Stimulated activated CD8-positive, alpha-beta memory T cell treated with anti-CD3 and anti-CD28 coated beads, Interleukin-12 subunit alpha, Interleukin-12 subunit beta, amount 100 ng/mL, for 24 hours (primary cell): Measurements from ENCODE around the gene RHBDD1.
"Not testable (repeated sequence)": the region's sequence is repeated elsewhere in the genome, so short reads cannot be mapped to it uniquely, and the experiment has no call there.

Source experiments
- DNase-seq: peaks from one replicate; pipeline ENCODE4 v3.0.0-alpha.2; 2020; ENCODE audit errors: extremely low read depth

RHBDD1 gene

GRCh38 chr2:226799976-226800940 lies 35.6 kb upstream of the RHBDD1 start:
- DNase-seq = no peak

- DNase-seq = peak; percentile 55
These were observed 34.7 kb upstream of the RHBDD1 start for GRCh38 chr2:226800941-226801784.

- no peak for DNase-seq
These were observed 33.3 kb upstream of the RHBDD1 start for GRCh38 chr2:226802573-226802972.

- no peak for DNase-seq
These were observed 32.4 kb upstream of the RHBDD1 start for GRCh38 chr2:226803410-226803809.

- DNase-seq = no peak
These were observed 22.6 kb upstream of the RHBDD1 start for GRCh38 chr2:226813148-226813701.

- DNase-seq = no peak
These were observed 16.9 kb upstream of the RHBDD1 start for GRCh38 chr2:226818930-226819329.

- no peak for DNase-seq
These were observed 10.8 kb upstream of the RHBDD1 start for GRCh38 chr2:226825056-226825455.

- no peak for DNase-seq
These were observed 7.7 kb upstream of the RHBDD1 start for GRCh38 chr2:226828191-226828590.

GRCh38 chr2:226829721-226830631 lies 5.9 kb upstream of the RHBDD1 start:
- no peak for DNase-seq

GRCh38 chr2:226831266-226831665 lies 4.6 kb upstream of the RHBDD1 start:
- DNase-seq = no peak

GRCh38 chr2:226832061-226832460 lies 3.8 kb upstream of the RHBDD1 start:
- DNase-seq = no peak

GRCh38 chr2:226834880-226835279 lies 974 bp upstream of the RHBDD1 start:
- DNase-seq = not testable (repeated sequence)

- no peak for DNase-seq
These were observed 446 bp upstream of the RHBDD1 start for GRCh38 chr2:226835420-226835795.

- DNase-seq = no peak
These were observed 663 bp downstream of the RHBDD1 start for GRCh38 chr2:226836548-226836885.

GRCh38 chr2:226837334-226837733 lies 1.5 kb downstream of the RHBDD1 start:
- no peak for DNase-seq

GRCh38 chr2:226837787-226838603 lies 2.1 kb downstream of the RHBDD1 start:
- no peak for DNase-seq

- no peak for DNase-seq
These were observed 2.9 kb downstream of the RHBDD1 start for GRCh38 chr2:226838722-226839121.

GRCh38 chr2:226839161-226839560 lies 3.3 kb downstream of the RHBDD1 start:
- no peak for DNase-seq

GRCh38 chr2:226839951-226840350 lies 4.1 kb downstream of the RHBDD1 start:
- DNase-seq = no peak

- DNase-seq = not testable (repeated sequence)
These were observed 7.1 kb downstream of the RHBDD1 start for GRCh38 chr2:226843001-226843400.
